Adrenal gland (tissue), 12 donors: ENCODE data around the gene DNAJC15. TPM values are rescaled to one million over a fixed set of nuclear protein-coding genes. Genes with fewer than 3 reads are reported as not detected.
"Not testable (repeated sequence)": the region's sequence is repeated elsewhere in the genome, so short reads cannot be mapped to it uniquely, and the experiment has no call there.

ENCODE experiments used
- DNase-seq, 7 donors: peaks; one replicate each; pipeline ENCODE4 v3.0.0-alpha.2; 2019 to 2020
- H3K27ac ChIP-seq, 5 donors: fragments of 200-600 bp; sonication (generic) in 4 of 5; 1 replicate in 3 of 5; 2 replicates in 2 of 5; pipeline versions ENCODE4 v1.5.1 to v1.8.0; 2016 to 2020; ENCODE audit warnings: mild to moderate bottlenecking in 1 of 5
- H3K27me3 ChIP-seq: fragments of 200-600 bp; 2 replicates; pipeline ENCODE4 v1.8.0; 2021
- H3K36me3 ChIP-seq, 2 donors: fragments of 200-600 bp; replicated peaks in 1 of 2; 1 replicate in 1 of 2; 2 replicates in 1 of 2; pipeline versions ENCODE4 v1.5.1 to v1.8.0; 2018 to 2022
- H3K4me1 ChIP-seq, 2 donors: fragments of 200-600 bp; replicated peaks in 1 of 2; 1 replicate in 1 of 2; 2 replicates in 1 of 2; pipeline versions ENCODE4 v1.5.1 to v1.8.0; 2018 to 2021
- H3K4me3 ChIP-seq, 4 donors: fragments of 200-600 bp; sonication (generic) in 3 of 4; one replicate each; pipeline ENCODE4 v1.5.1; 2016 to 2018
- H3K9me3 ChIP-seq, 3 donors: fragments of 200-600 bp; sonication (generic) in 1 of 3; replicated peaks in 1 of 3; 1 replicate in 2 of 3; 2 replicates in 1 of 3; pipeline versions ENCODE4 v1.5.1 to v1.8.0; 2016 to 2021
- POLR2A ChIP-seq, 2 donors: fragments of 450-650 bp; IDR thresholded peaks; one replicate each; pipeline ENCODE4 v1.6.1; 2017; ENCODE audit warnings: antibody characterized with exemption in 2 of 2, mild to moderate bottlenecking in 2 of 2, moderate library complexity in 1 of 2
- WGBS, 4 donors: extraction: QIAGEN DNeasy Blood & Tissue Kit in 2 of 4; methylation state at CpG; one replicate each; pipeline versions ENCODE4 v1.1.5 to v1.1.7; 2013 to 2017; 5-methylcytosine and 5-hydroxymethylcytosine counted together
- intact Hi-C, 2 donors: fragments of 100-400 bp; cut with DNase I; formaldehyde crosslinking; loops; one replicate each; pipeline versions ENCODE4 v1.14.1 to v1.15.0; 2022 to 2023
- polyA plus RNA-seq, 3 donors: library from polyadenylated mRNA; stranded (reverse); fragments of 200-250 nt in 2 of 3; fragments of 350-450 nt in 1 of 3; fragmentation: Illumina TruSeq in 1 of 3; extraction: RNeasy Lipid Tissue Mini Kit (QIAGEN cat#74804) in 1 of 3; gene quantifications; one replicate each; pipeline ENCODE4 v1.2.3, GENCODE V29; 2013 to 2014
- total RNA-seq, 9 donors: library from RNA; depleted of rRNA in 4 of 9; stranded (reverse); fragments of >200 nt in 4 of 9; fragments of 120-200 nt in 1 of 9; fragmentation: NEBNext Ultra II Directional in 1 of 9; extraction: Animal tissue kit (Norgen Biotek cat#: 25700) in 1 of 9; gene quantifications; one replicate each; pipeline versions ENCODE4 v1.1.0 to v1.2.4, GENCODE V29; 2013 to 2023
- TF ChIP-seq, protein P1 (sequence below), 6 experiments: fragments of 450-650 bp in 4 of 6; fragments of 200-600 bp in 2 of 6; sonication (generic) in 1 of 6; IDR thresholded peaks; 1 replicate in 5 of 6; 2 replicates in 1 of 6; pipeline versions ENCODE4 v1.5.1 to v1.8.0; 2016 to 2021; ENCODE audit warnings: antibody characterized with exemption in 6 of 6, mild to moderate bottlenecking in 2 of 6, moderate library complexity in 1 of 6
- donor health status: healthy with polysubstance abuse.
- donor health status: Bipolar disorder and iron deficiency.
- donor health status: DM: yes; HTN: yes; CAD: no.
- donor health status: DM: no; HTN: no; CAD: no.
- donor health status: DM: no; HTN: no; CAD: no.
- donor health status: DM: yes; HTN: yes; CAD: no.

The DNAJC15 gene
- total and polyA plus RNA-seq, 12 donors, result 10.0 to 33.5 (median 17.5) TPM

- H3K4me3 ChIP-seq, result no peak overlapping the region
- H3K9me3 ChIP-seq, result no peaks in the 10 kb centered on the region
- H3K27ac ChIP-seq, result peak overlapping the region in 2 of 5 donors; percentile 31 to 58
- H3K27me3 ChIP-seq, result no peaks in the 10 kb centered on the region
- peaks cover 10 to 48% of the 10 kb centered on the region in 2 donors for H3K4me1 ChIP-seq
- TF ChIP-seq POLR2A (IDR thresholded peaks at IDR 0.05), result no peak
- H3K36me3 ChIP-seq, result no peaks in the 10 kb centered on the region
- peak in 2 of 7 donors; percentile 26 to 31 for DNase-seq
- intact Hi-C loops, result no loop called here
- 59 to 71% (median 67%) methylated on average over 6 to 8 of the region's 8 CpGs for WGBS, 4 donors
Measured at GRCh38 chr13:42985312-42986175, 37.8 kb upstream of the DNAJC15 start.

DNA sequence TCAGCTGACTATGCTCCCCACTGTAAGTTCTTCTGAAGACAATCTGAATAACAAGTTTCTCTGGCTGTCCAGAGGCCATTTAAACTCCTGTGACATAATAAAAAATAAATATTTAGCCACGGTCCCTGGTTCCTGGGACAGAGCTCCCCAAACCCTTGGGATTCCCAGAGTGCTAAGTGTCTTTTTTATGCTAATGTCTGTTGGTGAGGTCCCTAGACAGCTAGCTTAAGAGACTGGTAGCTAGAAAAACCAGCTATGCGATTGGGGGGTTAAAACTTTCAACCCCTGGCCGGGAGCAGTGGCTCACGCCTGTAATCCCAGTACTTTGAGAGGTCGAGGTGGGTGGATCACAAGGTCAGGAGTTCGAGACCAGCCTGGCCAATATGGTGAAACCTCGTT is 37.2 kb upstream of the DNAJC15 start:
- H3K36me3 ChIP-seq, result no peaks in the 10 kb centered on the region
- no peaks in the 10 kb centered on the region for H3K9me3 ChIP-seq
- WGBS, 4 donors, result 76 to 90% (median 79%) methylated on average over 7 of the region's 7 CpGs
- peaks cover 16 to 54% of the 10 kb centered on the region in 2 donors for H3K4me1 ChIP-seq
- intact Hi-C loops, result no loop called here
- no peak for TF ChIP-seq POLR2A (IDR thresholded peaks at IDR 0.05)
- TF ChIP-seq, protein P1, sequence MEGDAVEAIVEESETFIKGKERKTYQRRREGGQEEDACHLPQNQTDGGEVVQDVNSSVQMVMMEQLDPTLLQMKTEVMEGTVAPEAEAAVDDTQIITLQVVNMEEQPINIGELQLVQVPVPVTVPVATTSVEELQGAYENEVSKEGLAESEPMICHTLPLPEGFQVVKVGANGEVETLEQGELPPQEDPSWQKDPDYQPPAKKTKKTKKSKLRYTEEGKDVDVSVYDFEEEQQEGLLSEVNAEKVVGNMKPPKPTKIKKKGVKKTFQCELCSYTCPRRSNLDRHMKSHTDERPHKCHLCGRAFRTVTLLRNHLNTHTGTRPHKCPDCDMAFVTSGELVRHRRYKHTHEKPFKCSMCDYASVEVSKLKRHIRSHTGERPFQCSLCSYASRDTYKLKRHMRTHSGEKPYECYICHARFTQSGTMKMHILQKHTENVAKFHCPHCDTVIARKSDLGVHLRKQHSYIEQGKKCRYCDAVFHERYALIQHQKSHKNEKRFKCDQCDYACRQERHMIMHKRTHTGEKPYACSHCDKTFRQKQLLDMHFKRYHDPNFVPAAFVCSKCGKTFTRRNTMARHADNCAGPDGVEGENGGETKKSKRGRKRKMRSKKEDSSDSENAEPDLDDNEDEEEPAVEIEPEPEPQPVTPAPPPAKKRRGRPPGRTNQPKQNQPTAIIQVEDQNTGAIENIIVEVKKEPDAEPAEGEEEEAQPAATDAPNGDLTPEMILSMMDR (IDR thresholded peaks at IDR 0.05), result no peak
- peak overlapping the region in 2 of 5 donors; percentile 31 to 58 for H3K27ac ChIP-seq
- DNase-seq, result no peak
- H3K4me3 ChIP-seq, result no peak overlapping the region
- H3K27me3 ChIP-seq, result no peaks in the 10 kb centered on the region

DNA sequence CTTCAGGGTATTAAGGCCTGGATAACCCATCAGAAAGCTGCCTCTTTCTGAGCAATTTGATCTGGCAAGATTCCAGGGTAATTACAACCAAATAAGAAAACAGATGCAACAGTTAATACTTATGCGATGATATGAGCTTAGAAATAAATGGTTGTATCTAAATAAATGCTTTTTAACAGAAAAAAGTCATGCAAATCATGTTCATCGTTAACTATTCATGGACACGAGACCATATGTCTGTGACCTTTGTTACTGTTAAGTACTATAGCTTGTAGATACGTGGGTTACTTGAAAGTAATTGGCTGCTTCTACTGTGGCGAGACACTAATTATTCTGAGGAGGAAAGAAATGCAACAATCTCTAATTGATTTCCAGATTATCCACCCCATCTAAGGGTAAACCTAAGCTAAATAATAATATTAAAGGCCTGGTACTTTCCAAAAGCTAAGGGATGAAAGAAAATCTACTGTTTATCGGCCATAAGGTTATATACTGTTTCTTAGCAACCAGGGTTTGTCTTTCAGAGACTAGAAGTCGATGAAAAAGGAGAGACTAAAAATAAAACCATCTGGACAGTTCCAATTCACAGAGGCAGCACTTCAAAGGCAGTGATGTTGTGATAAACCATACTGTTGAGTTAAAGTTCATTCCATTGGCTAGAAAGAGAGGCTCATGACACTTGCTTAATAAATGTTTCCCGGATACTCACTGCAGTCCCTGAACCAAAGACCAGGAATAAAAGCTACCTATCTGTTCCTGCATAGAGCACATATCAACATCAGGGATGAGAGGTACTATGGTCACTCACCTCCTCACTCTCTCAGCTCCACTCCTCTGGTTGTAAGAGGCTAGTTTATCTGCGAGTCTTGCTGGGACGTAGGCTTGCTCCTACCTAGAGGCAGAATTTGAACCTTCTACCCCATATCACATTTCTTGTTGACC is 32.8 kb upstream of the DNAJC15 start:
- peak overlapping the region in 1 of 4 donors; percentile 73 for H3K4me3 ChIP-seq
- TF ChIP-seq, protein P1 (IDR thresholded peaks at IDR 0.05), result no peak
- TF ChIP-seq POLR2A (IDR thresholded peaks at IDR 0.05), result no peak
- intact Hi-C loops, result no loop called here
- no peaks in the 10 kb centered on the region for H3K36me3 ChIP-seq
- H3K27me3 ChIP-seq, result no peaks in the 10 kb centered on the region
- no peak for DNase-seq
- H3K9me3 ChIP-seq, result no peaks in the 10 kb centered on the region
- H3K27ac ChIP-seq, result peak overlapping the region in 3 of 5 donors; percentile 91 to 95 (median 93)
- 46 to 53% (median 49%) methylated on average over 10 of the region's 10 CpGs for WGBS, 4 donors
- peaks cover 7 to 28% of the 10 kb centered on the region in 2 donors for H3K4me1 ChIP-seq

DNA sequence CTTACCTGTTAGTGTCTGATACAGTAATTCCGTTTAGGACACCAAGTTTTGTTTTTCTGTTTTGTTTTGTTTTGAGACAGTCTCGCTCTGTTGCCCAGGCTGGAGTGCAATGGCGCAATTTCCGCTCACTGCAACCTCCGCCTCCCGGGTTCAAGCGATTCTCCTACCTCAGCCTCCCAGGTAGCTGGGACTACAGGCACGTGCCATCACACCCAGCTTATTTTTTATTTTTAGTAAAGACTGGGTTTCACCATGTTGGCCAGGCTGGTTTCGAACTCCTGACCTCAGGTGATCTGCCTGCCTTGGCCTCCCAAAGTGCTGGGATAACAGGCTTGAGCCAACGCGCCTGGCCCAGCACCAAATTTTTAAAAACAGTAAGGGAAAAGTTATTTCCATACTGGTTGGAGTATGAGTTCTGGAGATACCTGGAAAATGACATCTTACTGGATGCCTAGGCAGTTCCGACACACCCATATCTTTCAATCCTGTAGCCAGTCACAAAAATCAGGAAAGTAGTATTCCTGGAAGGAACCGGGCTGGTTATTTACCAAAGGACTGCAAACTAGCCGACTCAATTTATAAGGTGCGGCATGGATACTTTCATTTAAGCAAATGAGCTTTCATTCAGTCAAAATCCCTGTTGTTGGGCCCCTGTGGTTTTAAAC is 32.0 kb upstream of the DNAJC15 start:
- H3K9me3 ChIP-seq, H3K27me3 ChIP-seq, intact Hi-C loops, H3K36me3 ChIP-seq, DNase-seq: not testable (repeated sequence)
- WGBS, 4 donors, result 54 to 59% (median 57%) methylated on average over 14 to 15 of the region's 15 CpGs
- Histone ChIP-seq H3K27ac (peak overlapping the region; percentile 76 to 95 (median 91)), H3K4me3 (peak overlapping the region in 3 of 4 donors; percentile 51 to 73 (median 72)), H3K4me1 (peaks cover 7 to 22% of the 10 kb centered on the region in 2 donors)
